NT2/D1 (cell line): ENCODE results near the gene CFAP54.

ENCODE experiments used
- YY1 ChIP-seq: IDR thresholded peaks from 2 replicates; pipeline ENCODE4 v1.6.1; 2011; ENCODE audit not compliant: insufficient read length, insufficient read depth
- ZNF274 ChIP-seq: IDR thresholded peaks from 2 replicates; pipeline ENCODE4 v1.6.1; 2011; ENCODE audit warnings: mild to moderate bottlenecking, low read depth, low read length

- TF ChIP-seq ZNF274, result no peak
- no peak for TF ChIP-seq YY1
These were observed 400.0 kb downstream of the CFAP54 start for GRCh38 chr12:96889273-96889933.
